NCI-H1436 (cell line): ENCODE results near the gene CCT7.
"Not testable (repeated sequence)": the region's sequence is repeated elsewhere in the genome, so short reads cannot be mapped to it uniquely, and the experiment has no call there.

Experiments
- DNase-seq: peaks from one replicate; lab custom pipeline; 2025; lab: John Stamatoyannopoulos, UW

CCT7 gene

DNA sequence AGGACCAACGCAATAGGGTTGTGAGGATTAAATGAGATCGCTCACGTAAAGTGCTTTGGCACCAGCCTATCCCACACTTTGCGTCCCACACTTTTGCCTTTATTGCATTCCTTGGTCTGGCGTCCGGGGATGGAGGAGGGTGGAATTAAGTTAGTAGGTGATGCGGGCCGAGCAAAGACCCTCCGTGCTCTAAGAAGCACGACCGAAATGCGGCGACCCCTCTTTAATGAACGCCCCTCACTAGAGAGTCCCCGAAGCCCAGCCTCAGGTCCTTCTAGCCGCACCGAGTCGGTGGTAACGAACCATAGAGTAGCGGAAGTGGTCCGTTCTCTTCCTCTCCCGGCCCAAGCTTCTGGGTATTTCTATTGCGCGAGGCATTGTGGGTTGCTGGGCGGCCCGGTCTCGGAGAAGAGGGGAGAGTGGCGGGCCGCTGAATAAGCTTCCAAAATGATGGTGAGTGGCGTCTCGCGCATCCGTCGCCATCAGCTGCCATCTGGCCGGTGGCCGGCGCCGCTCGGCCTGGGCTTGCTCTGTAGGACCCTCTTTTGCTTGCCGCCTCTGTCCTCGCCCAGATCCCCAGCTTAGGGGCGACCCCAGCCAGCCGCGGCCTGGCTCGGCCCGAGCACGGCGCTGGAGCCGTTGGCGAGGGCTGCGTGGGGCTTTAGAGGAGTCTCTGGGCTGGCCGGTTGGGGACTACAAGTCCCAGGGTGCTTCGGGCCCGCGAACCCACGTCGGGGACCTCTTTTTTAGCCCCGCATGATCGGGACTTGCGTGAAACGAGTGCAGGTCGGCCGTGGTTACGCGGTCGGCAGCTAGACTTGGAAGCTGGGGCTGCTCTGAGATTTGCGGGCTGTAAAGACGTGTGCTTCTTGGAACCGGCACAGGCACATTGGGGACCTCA, at the start of gene CCT7:
CCT7 (plus strand) TSS at position 377 of the 901 bp plus-strand sequence; CDS start at position 448, 71 bp downstream.
- peak; percentile 91 for DNase-seq

DNA sequence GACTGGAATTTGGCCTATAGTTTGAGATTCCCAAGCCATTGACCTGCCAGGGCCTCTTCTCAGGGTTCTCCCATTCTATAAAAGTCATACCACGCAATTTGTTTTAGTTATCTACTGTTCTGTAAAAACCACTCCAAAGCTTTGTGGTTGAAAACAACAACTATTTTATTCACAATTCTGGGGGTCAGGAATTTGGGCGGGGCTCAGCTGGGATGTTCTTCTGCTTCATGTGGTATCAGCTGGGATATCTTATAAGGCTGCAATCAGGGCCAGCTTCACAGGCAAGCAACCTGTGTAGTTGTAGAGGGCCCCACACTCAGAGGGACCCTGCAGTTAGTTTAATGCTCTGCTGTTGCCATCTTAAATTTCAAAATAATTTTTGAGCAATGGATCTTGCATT, 48.1 kb upstream of the CCT7 start:
- DNase-seq: no peak

GRCh38 chr2:73187549-73187948, 46.6 kb upstream of the CCT7 start:
- no peak for DNase-seq

- no peak for DNase-seq
Observed at GRCh38 chr2:73197579-73197978, 36.5 kb upstream of the CCT7 start.

- DNase-seq: not testable (repeated sequence)
Observed at GRCh38 chr2:73200281-73200680, 33.8 kb upstream of the CCT7 start.

- peak; percentile 5 for DNase-seq
Observed at GRCh38 chr2:73202156-73203054, 31.7 kb upstream of the CCT7 start, which contains the start of gene NOTO. TSS of gene NOTO (plus strand) at chr2:73202574. CDS start at chr2:73202667, 93 bp downstream.

DNA sequence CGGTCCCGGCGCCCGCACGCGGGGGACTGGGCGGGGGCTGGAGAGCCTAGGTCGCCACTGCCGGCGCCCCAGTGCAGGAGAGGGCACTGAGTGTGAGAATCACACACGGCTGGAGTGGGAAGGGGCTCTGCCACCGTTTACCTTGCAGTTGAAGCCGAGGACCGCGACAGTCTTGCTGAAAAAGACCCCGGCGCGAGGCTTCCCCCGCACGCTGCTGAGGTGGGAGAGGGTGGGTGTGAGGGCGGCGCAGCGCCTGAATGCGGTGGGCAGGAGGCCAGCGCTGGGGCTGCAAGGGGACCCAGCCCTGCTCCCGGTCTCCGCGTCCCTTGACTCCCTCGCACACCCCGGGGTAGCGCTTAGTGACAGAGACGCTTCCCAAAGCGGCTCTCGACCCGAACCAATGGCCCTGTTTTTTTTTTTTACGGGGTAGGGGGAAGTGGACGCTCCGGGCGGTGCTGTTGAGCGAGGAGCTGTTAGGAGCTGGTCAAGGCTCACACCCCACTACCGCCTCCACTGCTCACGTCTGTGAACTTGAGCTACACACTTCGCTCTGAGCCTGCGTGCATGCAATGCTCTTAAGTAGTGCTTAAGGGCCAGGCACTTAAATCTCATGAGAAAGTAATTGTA, 30.9 kb upstream of the CCT7 start:
- peak; percentile 9 for DNase-seq

DNA sequence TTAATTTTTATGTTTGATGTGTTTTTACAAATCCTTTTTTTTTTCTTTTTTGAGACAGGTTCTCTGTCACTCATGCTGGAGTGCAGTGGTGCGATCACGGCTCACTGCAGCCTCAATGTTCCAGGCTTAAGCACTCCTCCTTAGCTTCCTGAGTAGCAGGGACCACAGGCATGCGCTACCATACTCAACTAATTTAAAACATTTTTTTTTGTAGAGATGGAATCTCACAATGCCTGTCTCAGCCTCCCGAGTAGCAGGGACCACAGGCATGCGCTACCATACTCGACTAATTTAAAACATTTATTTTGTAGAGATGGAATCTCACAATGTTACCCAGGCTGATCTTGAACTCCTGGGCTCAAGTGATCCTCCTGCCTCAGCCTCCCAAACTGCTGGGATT, 28.5 kb upstream of the CCT7 start:
- DNase-seq: no peak

DNA sequence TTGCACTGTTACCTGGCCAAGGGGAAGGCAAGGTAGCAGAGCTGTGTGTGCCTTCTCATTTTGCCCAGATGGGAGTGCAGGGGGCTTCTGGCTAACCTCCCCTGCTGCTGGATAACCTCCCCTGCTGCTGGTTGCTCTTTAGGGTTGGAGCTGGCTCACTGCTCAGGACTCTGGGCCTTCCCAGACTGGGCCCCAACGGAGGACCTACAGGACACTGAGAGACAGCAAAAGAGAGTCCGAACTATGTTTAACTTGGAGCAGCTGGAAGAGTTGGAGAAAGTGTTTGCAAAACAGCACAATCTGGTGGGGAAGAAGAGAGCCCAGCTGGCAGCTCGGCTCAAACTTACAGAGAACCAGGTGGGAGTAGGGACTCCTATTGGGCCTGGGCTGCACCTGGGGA, 25.9 kb upstream of the CCT7 start:
- DNase-seq: no peak

DNA sequence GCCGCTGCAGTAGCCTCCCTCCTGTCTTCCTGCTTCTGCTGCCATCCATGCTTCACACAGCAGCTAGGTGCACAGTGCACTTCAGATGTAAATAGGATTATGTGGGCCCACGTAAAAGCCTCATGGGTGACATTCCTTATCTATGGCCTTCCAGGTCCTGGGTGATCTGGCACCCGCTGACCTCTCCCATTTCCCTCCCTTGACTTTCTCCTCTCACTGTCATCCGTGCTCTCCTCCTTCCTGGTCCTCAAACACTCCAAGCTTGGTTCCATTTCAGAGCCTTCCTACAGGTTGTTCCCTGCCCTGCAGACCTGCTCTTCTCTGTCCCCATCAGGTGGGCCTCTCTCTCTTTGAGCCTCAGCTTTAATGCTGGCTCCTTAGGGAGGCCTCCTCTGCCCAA, 24.1 kb upstream of the CCT7 start:
- DNase-seq: no peak

GRCh38 chr2:73210696-73211095, 23.4 kb upstream of the CCT7 start:
- DNase-seq: no peak

- no peak for DNase-seq
Observed at GRCh38 chr2:73212098-73212447, 22.0 kb upstream of the CCT7 start.

DNA sequence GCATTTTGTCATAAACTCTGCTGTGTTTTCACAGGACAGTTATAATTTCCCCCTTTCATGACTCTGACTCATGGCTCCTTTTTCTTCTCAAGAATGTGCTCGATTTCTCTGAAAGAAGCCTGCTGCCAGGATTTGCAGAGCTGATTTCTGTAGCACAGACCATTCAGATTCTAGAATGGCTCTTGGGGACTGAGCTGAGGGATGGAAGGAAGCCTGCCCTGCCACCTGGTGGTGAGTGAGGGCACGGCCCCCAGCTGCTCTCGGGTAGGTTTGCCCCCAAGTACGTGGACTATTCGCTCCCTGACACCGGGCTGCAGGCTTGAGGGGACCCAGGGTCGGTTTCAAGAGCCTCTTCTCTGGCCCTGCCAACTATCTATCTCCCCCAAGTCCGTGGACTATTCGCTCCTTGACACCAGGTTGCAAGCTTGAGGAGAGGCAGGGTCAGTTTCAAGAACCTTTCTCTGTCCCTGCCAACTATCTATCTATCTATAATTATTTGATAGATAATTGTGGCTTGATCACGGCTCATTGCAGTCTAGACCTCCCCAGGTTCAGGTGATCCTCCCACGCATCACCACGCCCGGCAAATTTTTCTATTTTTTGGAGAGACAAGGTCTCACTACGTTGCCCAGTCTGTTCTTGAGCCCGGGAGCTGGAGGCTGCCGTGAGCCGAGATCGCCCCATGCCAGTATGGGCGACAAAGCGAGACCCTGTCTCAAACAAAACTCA, 21.5 kb upstream of the CCT7 start:
- DNase-seq: peak; percentile 66

DNA sequence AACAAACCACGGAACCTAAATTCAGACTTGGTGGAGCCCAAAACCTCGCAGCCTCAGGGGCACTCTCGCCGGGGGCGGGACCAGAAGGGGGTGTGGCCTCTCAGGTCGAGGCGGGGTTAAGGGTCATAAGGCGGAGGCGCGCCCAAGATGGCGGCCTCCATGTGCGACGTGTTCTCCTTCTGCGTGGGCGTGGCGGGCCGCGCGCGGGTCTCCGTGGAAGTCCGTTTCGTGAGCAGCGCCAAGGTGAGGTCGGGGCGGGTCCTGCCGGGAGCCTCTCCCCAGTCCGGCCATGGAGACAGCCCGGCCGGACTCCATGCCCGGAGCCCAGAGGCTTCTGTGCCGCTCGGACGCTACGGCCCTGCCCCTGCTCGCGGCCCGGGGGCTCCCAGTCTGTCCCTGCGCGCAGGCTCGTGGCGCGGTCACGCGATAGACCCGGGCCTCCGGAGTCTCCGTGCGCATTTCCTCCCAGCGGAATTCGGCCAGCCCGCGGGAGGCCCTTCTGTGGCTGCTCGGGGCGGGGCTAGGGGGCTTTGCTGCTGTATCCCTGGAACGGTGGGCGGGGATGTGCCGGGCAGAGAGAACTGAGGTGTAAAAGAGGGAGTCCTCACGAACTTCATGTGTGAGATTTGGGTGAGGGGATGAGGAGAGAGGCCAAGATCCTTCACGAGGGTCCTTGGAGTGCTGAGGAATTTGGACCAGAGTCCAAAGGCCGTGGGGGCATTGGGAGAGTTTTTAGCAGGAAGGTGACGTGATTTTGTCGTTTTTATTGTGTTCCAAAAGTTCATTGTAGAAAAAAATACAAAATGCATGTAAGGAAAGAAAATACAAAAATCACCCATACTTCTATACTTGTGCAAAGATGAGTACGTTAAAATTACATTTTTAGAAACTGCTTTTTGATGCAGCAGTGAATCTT, 19.7 kb upstream of the CCT7 start, which contains the start of gene SMYD5:
SMYD5 (plus strand) TSS at position 126 of the 916 bp plus-strand sequence; CDS start at position 148, 22 bp downstream.
- peak; percentile 74 for DNase-seq

GRCh38 chr2:73215254-73215653, 18.9 kb upstream of the CCT7 start:
- DNase-seq: no peak

DNA sequence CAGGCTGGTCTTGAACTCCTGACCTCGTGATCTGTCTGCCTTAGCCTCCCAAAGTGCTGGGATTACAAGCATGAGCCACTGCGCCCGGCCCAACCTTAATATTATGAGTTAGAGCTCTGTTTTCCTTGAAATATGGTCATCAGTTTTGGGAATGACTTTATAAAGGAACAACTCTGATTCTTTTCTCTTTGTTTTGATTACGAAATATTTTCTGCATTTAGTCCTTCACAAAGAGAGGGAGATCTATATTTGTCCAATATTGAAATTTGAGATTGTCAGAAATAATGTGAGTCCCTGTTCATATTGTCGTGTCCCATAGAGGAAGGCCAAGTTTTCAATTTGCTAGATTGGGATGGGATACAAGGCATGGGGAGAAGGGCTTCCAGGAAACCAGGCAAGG, 16.9 kb upstream of the CCT7 start:
- no peak for DNase-seq

GRCh38 chr2:73217826-73218225, 16.3 kb upstream of the CCT7 start:
- no peak for DNase-seq

- no peak for DNase-seq
Observed at GRCh38 chr2:73218298-73218697, 15.8 kb upstream of the CCT7 start.

DNA sequence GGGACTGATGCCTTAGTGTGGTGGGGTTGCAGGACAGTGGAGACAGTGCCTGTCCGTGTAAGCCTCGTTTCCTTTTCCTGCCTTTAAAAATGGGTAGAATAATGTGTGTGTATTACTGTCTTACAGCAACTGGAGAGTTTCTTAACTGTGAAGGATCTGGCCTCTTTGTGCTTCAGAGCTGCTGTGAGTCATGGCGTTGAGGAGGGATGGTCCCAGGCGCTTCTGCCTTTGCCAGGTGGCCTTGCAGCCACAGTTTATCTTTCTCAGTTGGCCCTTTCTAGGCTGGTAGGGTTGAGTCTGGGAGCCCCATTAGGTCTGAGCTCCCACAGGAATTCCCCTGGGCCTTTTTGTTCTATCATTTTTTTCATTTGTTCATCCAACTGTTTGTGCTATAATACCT, 10.3 kb upstream of the CCT7 start:
- no peak for DNase-seq
